SK-N-SH (cell line): Measurements from ENCODE around the gene GKN1.

Experiments used
- CTCF ChIP-seq: fragments of 200-600 bp; sonication (generic); IDR thresholded peaks from 2 replicates; pipeline ENCODE4 v1.6.1; 2017; ENCODE audit warnings: antibody characterized with exemption, mild to moderate bottlenecking, moderate library complexity
- EZH2phosphoT487 ChIP-seq: fragments of 200-600 bp; sonication (generic); IDR thresholded peaks from 2 replicates; pipeline ENCODE4 v1.6.1; 2017; ENCODE audit warnings: low read depth, mixed run types, mild to moderate bottlenecking, antibody characterized with exemption, moderate library complexity, borderline replicate concordance
- FOXM1 ChIP-seq: IDR thresholded peaks from 2 replicates; pipeline ENCODE4 v1.4.0; 2012; ENCODE audit warnings: low read depth, mild to moderate bottlenecking
- JUND ChIP-seq: IDR thresholded peaks from 2 replicates; pipeline ENCODE4 v1.4.0; 2012
- MEF2A ChIP-seq: IDR thresholded peaks from 2 replicates; pipeline ENCODE4 v1.4.0; 2012; ENCODE audit warnings: low read depth, borderline replicate concordance
- NFIC ChIP-seq: IDR thresholded peaks from 2 replicates; pipeline ENCODE4 v1.4.0; 2012; ENCODE audit warnings: borderline replicate concordance
- RCOR1 ChIP-seq: fragments of 150-350 bp; IDR thresholded peaks from 2 replicates; pipeline ENCODE4 v1.6.1; 2017; ENCODE audit warnings: antibody characterized with exemption, low read length
- TAF1 ChIP-seq: IDR thresholded peaks from 2 replicates; pipeline ENCODE4 v1.6.1; 2012; ENCODE audit warnings: low read depth, mild to moderate bottlenecking, low read length, moderate library complexity, borderline replicate concordance
- TEAD4 ChIP-seq: IDR thresholded peaks from 2 replicates; pipeline ENCODE4 v1.4.0; 2012; ENCODE audit warnings: mild to moderate bottlenecking, borderline replicate concordance; ENCODE audit not compliant: insufficient read depth
- USF1 ChIP-seq: IDR thresholded peaks from 2 replicates; pipeline ENCODE4 v1.4.0; 2012; ENCODE audit warnings: low read depth, borderline replicate concordance
- USF2 ChIP-seq: fragments of 150-350 bp; IDR thresholded peaks from 2 replicates; pipeline ENCODE4 v1.6.1; 2017; ENCODE audit warnings: antibody characterized with exemption, low read length, low read depth, borderline replicate concordance
- YY1 ChIP-seq: IDR thresholded peaks from 2 replicates; pipeline ENCODE4 v1.4.0; 2012; ENCODE audit warnings: low read depth, mild to moderate bottlenecking

GRCh38 chr2:68936889-68937288 lies 37.5 kb upstream of the GKN1 start:
- no peak for TF ChIP-seq CTCF
- no peak for TF ChIP-seq NFIC
- no peak for TF ChIP-seq USF1
- no peak for TF ChIP-seq TEAD4
- TF ChIP-seq TAF1, result no peak
- no peak for TF ChIP-seq EZH2phosphoT487
- TF ChIP-seq RCOR1, result no peak
- no peak for TF ChIP-seq YY1
- no peak for TF ChIP-seq USF2
- no peak for TF ChIP-seq MEF2A
- no peak for TF ChIP-seq FOXM1
- no peak for TF ChIP-seq JUND
